Muscle layer of colon (tissue), 2 donors: ENCODE results near the gene KRTAP10-4.
"Not testable (repeated sequence)": the region's sequence is repeated elsewhere in the genome, so short reads cannot be mapped to it uniquely, and the experiment has no call there.

ENCODE experiments used
- H3K27ac ChIP-seq: one replicate; pipeline ENCODE4 v1.7.0; 2013; ENCODE audit warnings: low read depth, mild to moderate bottlenecking, low read length, moderate library complexity
- H3K27me3 ChIP-seq, 2 donors: one replicate each; pipeline ENCODE4 v1.7.0; 2013; ENCODE audit warnings: low read length in 2 of 2, mild to moderate bottlenecking in 2 of 2; ENCODE audit not compliant: insufficient read depth in 2 of 2, control insufficient read depth in 1 of 2
- H3K36me3 ChIP-seq: one replicate; pipeline ENCODE4 v1.7.0; 2013; ENCODE audit warnings: mild to moderate bottlenecking, low read length; ENCODE audit not compliant: insufficient read depth
- H3K4me1 ChIP-seq: one replicate; pipeline ENCODE4 v1.7.0; 2013; ENCODE audit warnings: mild to moderate bottlenecking, low read length; ENCODE audit not compliant: insufficient read depth
- H3K4me3 ChIP-seq, 2 donors: one replicate each; pipeline ENCODE4 v1.7.0; 2013; ENCODE audit warnings: low read length in 2 of 2, low read depth in 1 of 2, mild to moderate bottlenecking in 1 of 2, moderate library complexity in 1 of 2
- H3K9ac ChIP-seq: one replicate; pipeline ENCODE4 v1.7.0; 2013; ENCODE audit warnings: low read length
- H3K9me3 ChIP-seq: one replicate; pipeline ENCODE4 v1.7.0; 2013; ENCODE audit warnings: mild to moderate bottlenecking, low read length
- donor health status: abdominal sarcoma.
- donor health status: Adenocarcinoma of cecum.

KRTAP10-4 gene

GRCh38 chr21:44573630-44574456 is at the start of gene KRTAP10-4:
Gene KRTAP10-4, plus strand, starts transcription at chr21:44573729. Its CDS starts 30 bp downstream, at chr21:44573759.
- not testable (repeated sequence) for H3K4me3 ChIP-seq, H3K27me3 ChIP-seq, H3K27ac ChIP-seq, H3K9ac ChIP-seq, H3K36me3 ChIP-seq, H3K4me1 ChIP-seq, H3K9me3 ChIP-seq

GRCh38 chr21:44524414-44525371 is 48.8 kb upstream of the KRTAP10-4 start:
- H3K27me3 ChIP-seq, result no peaks in the 10 kb centered on the region

GRCh38 chr21:44525391-44526095 is 48.0 kb upstream of the KRTAP10-4 start:
- no peak overlapping the region for H3K9ac ChIP-seq
- H3K9me3 ChIP-seq, result no peaks in the 10 kb centered on the region
- no peaks in the 10 kb centered on the region for H3K4me1 ChIP-seq
- H3K4me3 ChIP-seq, result no peak overlapping the region
- H3K36me3 ChIP-seq, result no peaks in the 10 kb centered on the region
- H3K27ac ChIP-seq, result no peak overlapping the region
- no peaks in the 10 kb centered on the region for H3K27me3 ChIP-seq

More at GRCh38 chr21:44524414-44525371, 48.8 kb upstream of the KRTAP10-4 start:
- Histone ChIP-seq H3K9me3 (no peaks in the 10 kb centered on the region), H3K4me3 (no peak overlapping the region), H3K4me1 (no peaks in the 10 kb centered on the region), H3K9ac (no peak overlapping the region), H3K36me3 (no peaks in the 10 kb centered on the region), H3K27ac (no peak overlapping the region)

- no peaks in the 10 kb centered on the region for H3K36me3 ChIP-seq
- H3K4me3 ChIP-seq, result no peak overlapping the region
- no peaks in the 10 kb centered on the region for H3K9me3 ChIP-seq
- no peaks in the 10 kb centered on the region for H3K27me3 ChIP-seq
- H3K27ac ChIP-seq, result no peak overlapping the region
- H3K4me1 ChIP-seq, result no peaks in the 10 kb centered on the region
- no peak overlapping the region for H3K9ac ChIP-seq
These were observed 47.2 kb upstream of the KRTAP10-4 start for GRCh38 chr21:44526096-44526997.

- H3K27ac ChIP-seq, result no peak overlapping the region
- no peaks in the 10 kb centered on the region for H3K27me3 ChIP-seq
- H3K36me3 ChIP-seq, result no peaks in the 10 kb centered on the region
- no peak overlapping the region for H3K9ac ChIP-seq
- no peaks in the 10 kb centered on the region for H3K4me1 ChIP-seq
- H3K9me3 ChIP-seq, result no peaks in the 10 kb centered on the region
- no peak overlapping the region for H3K4me3 ChIP-seq
These were observed 46.2 kb upstream of the KRTAP10-4 start for GRCh38 chr21:44527156-44527982.

- Histone ChIP-seq H3K9me3 (no peaks in the 10 kb centered on the region), H3K36me3 (no peaks in the 10 kb centered on the region), H3K9ac (no peak overlapping the region), H3K4me3 (no peak overlapping the region), H3K27me3 (no peaks in the 10 kb centered on the region), H3K27ac (no peak overlapping the region), H3K4me1 (no peaks in the 10 kb centered on the region)
These were observed 45.4 kb upstream of the KRTAP10-4 start for GRCh38 chr21:44527983-44528633.

- Histone ChIP-seq H3K4me1 (no peaks in the 10 kb centered on the region), H3K27ac (no peak overlapping the region), H3K9ac (no peak overlapping the region), H3K27me3 (no peaks in the 10 kb centered on the region), H3K4me3 (no peak overlapping the region), H3K36me3 (no peaks in the 10 kb centered on the region), H3K9me3 (no peaks in the 10 kb centered on the region)
These were observed 44.9 kb upstream of the KRTAP10-4 start for GRCh38 chr21:44528634-44528995.

GRCh38 chr21:44529011-44529421 is 44.5 kb upstream of the KRTAP10-4 start:
- H3K9ac ChIP-seq, result no peak overlapping the region
- H3K4me1 ChIP-seq, result no peaks in the 10 kb centered on the region
- H3K9me3 ChIP-seq, result no peaks in the 10 kb centered on the region
- no peak overlapping the region for H3K27ac ChIP-seq
- no peaks in the 10 kb centered on the region for H3K27me3 ChIP-seq
- no peaks in the 10 kb centered on the region for H3K36me3 ChIP-seq
- H3K4me3 ChIP-seq, result no peak overlapping the region

- Histone ChIP-seq H3K36me3 (no peaks in the 10 kb centered on the region), H3K27me3 (no peaks in the 10 kb centered on the region)
These were observed 43.9 kb upstream of the KRTAP10-4 start for GRCh38 chr21:44529503-44530125.

More at GRCh38 chr21:44529503-44530125, 43.9 kb upstream of the KRTAP10-4 start:
- Histone ChIP-seq H3K9me3 (no peaks in the 10 kb centered on the region), H3K4me1 (no peaks in the 10 kb centered on the region), H3K4me3 (no peak overlapping the region), H3K27ac (no peak overlapping the region), H3K9ac (no peak overlapping the region)
